Activated CD8-positive, alpha-beta T cell treated with anti-CD3 and anti-CD28 coated beads for 36 hours (primary cell): ENCODE data around the gene GAPDH. TPM values are rescaled to one million over a fixed set of nuclear protein-coding genes. Genes with fewer than 3 reads are reported as not detected.

Source experiments
- ATAC-seq: fragments of 200-7000 bp; cut with Tn5 transposase; one replicate; pipeline ENCODE4 v1.10.0; 2021; ENCODE audit warnings: mild to moderate bottlenecking, moderate library complexity
- CTCF ChIA-PET: fragments of 350-600 bp; sonication (Branson Sonifier 250); formaldehyde crosslinking; loops from one replicate; lab custom pipeline; 2021; ENCODE audit warnings: antibody characterized with exemption; lab: Charles Lee
- POLR2A ChIA-PET: fragments of 350-600 bp; sonication (Branson Sonifier 250); formaldehyde crosslinking; loops from one replicate; lab custom pipeline; 2021; ENCODE audit warnings: antibody characterized with exemption; lab: Charles Lee
- DNase-seq: peaks from one replicate; pipeline ENCODE4 v3.0.0-alpha.2; 2020
- H3K27ac Mint-ChIP-seq: one replicate; pipeline ENCODE4 v1.8.0; 2021; ENCODE audit warnings: mild to moderate bottlenecking, mixed read lengths
- H3K27me3 Mint-ChIP-seq: one replicate; pipeline ENCODE4 v1.8.0; 2021; ENCODE audit warnings: mixed read lengths
- H3K36me3 Mint-ChIP-seq: one replicate; pipeline ENCODE4 v1.8.0; 2021; ENCODE audit warnings: low read depth, mixed read lengths
- H3K4me1 Mint-ChIP-seq: one replicate; pipeline ENCODE4 v1.8.0; 2021; ENCODE audit warnings: low read depth, mixed read lengths
- H3K4me3 Mint-ChIP-seq: one replicate; pipeline ENCODE4 v1.8.0; 2021; ENCODE audit warnings: mild to moderate bottlenecking, moderate library complexity, mixed read lengths
- H3K9me3 Mint-ChIP-seq: one replicate; pipeline ENCODE4 v1.8.0; 2021; ENCODE audit warnings: mixed read lengths
- intact Hi-C: fragments of 100-400 bp; cut with micrococcal nuclease; formaldehyde crosslinking; loops from one replicate; pipeline ENCODE4 v1.10.0; 2022
- total RNA-seq, 2 experiments: library from RNA; stranded (reverse); gene quantifications; one replicate each; pipeline ENCODE4 v1.2.3, GENCODE V29; 2021
- TF ChIP-seq, protein P1 (sequence below): fragments of 200-600 bp; IDR thresholded peaks from one replicate; pipeline ENCODE4 v1.8.0; 2022; ENCODE audit warnings: antibody characterized with exemption, mild to moderate bottlenecking

The GAPDH gene
- total RNA-seq, 2 experiments from 2014 or later = 9,109 to 9,234 TPM

DNA sequence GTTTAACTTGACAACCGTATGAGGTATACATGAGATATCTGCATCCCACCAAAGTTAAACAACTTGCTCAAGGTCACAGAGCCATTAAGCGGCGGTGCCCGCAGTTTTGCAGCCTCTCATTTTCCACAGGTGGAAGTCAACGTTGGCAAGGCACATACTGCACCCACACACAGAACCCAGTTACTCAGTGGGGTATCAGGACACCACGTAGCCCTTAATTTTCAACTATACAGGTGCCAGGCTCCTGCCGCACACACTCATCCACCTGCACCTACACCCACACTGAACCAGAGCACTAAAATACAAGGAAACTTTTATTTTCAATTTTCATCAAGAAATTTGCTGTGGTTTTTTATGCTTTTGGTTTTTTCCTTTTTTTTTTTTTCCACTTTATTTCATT is 35.5 kb downstream of the GAPDH start:
- ChIA-PET CTCF (interaction anchor here (1.2 to 3.2 kb wide), 12 partner anchors 13 to 114 kb away, joined by 3 to 18 read pairs (median 10); partner anchors contain the start of gene IFFO1), POLR2A (interaction anchor here (1.5 to 2.9 kb wide), 3 partner anchors 18 to 35 kb away, joined by 4 to 12 read pairs (median 5); partner anchors contain the start of gene GAPDH)
- Mint-ChIP-seq H3K9me3 (no peaks in the 10 kb centered on the region), H3K36me3 (peaks cover 60% of the 10 kb centered on the region), H3K27ac (no peak overlapping the region), H3K4me3 (peak overlapping the region; percentile 99), H3K27me3 (no peaks in the 10 kb centered on the region), H3K4me1 (peaks cover 45% of the 10 kb centered on the region)
- DNase-seq (no peak), ATAC-seq (no peak)
- TF ChIP-seq, protein P1, sequence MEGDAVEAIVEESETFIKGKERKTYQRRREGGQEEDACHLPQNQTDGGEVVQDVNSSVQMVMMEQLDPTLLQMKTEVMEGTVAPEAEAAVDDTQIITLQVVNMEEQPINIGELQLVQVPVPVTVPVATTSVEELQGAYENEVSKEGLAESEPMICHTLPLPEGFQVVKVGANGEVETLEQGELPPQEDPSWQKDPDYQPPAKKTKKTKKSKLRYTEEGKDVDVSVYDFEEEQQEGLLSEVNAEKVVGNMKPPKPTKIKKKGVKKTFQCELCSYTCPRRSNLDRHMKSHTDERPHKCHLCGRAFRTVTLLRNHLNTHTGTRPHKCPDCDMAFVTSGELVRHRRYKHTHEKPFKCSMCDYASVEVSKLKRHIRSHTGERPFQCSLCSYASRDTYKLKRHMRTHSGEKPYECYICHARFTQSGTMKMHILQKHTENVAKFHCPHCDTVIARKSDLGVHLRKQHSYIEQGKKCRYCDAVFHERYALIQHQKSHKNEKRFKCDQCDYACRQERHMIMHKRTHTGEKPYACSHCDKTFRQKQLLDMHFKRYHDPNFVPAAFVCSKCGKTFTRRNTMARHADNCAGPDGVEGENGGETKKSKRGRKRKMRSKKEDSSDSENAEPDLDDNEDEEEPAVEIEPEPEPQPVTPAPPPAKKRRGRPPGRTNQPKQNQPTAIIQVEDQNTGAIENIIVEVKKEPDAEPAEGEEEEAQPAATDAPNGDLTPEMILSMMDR = no peak
- intact Hi-C loops = loop anchor here (5.0 kb wide), 1 partner anchor 38 kb away; the partner anchor contains the start of gene CHD4

DNA sequence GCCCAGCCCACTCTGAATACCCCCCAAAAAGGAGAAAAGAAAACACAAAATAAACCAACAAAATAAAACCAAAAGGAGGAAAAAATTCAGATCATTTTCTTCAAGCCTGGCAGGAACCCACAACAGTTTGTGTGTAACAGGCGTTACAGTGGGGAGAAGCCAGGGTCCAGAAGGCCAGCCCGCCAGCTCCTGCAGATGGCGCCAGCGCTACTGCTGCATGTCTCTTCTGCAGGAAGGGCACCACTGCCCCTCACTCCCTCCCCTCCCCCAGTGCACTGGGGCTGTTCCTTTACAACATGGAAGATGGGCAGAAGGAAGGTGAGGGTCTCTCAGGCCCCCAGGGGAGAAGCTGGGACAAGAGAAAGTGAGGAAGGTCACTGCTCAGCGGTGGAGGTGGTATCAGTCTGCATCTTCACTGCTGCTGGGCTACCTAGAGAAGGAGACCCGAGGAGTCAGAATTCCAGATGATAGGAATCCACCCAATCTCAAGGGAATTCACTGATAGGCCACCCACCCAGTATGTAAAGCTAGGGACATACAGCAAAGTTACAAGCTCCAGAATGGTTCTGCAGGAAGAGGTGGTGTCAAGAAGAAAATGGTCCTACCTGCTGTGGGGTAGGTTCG is 36.1 kb downstream of the GAPDH start:
- no peaks in the 10 kb centered on the region for H3K9me3 Mint-ChIP-seq
- peak; percentile 29 for ATAC-seq
- ChIA-PET POLR2A (interaction anchor here (1.0 to 2.9 kb wide), 6 partner anchors 13 to 35 kb away, joined by 3 to 12 read pairs (median 4); partner anchors contain the start of gene GAPDH), CTCF (interaction anchor here (0.8 to 3.2 kb wide), 19 partner anchors 9 to 114 kb away, joined by 3 to 18 read pairs (median 4); partner anchors contain the start of gene IFFO1)
- peaks cover 44% of the 10 kb centered on the region for H3K4me1 Mint-ChIP-seq
- DNase-seq = peak; percentile 73
- H3K36me3 Mint-ChIP-seq = peaks cover 62% of the 10 kb centered on the region
- peak overlapping the region; percentile 10 for H3K27ac Mint-ChIP-seq
- no peaks in the 10 kb centered on the region for H3K27me3 Mint-ChIP-seq
- intact Hi-C loops = loop anchor here (5.0 kb wide), 1 partner anchor 37 kb away; the partner anchor contains the start of gene CHD4
- TF ChIP-seq, protein P1 = peak; percentile 76
- no peak overlapping the region for H3K4me3 Mint-ChIP-seq

DNA sequence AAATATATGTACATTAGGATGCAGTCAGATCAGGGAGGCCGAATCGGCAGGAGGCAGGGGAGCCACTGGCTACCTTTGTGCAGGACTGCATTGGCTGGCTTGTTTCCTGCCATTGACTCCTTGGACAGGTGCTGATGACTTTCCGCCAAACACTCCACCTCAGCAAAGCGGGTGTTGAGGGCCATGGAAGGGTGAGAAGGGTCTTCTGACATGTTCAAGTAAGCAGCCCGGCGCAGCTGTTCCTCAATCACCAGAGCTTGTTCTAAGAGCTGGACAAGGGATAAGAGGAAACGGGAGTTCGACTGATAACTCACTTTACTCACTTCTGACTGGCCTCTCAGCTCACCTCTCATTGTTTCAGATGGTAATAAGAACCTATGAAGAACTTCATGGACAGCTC is 38.7 kb downstream of the GAPDH start:
- ChIA-PET CTCF (interaction anchor here (1.0 to 3.2 kb wide), 5 partner anchors 10 to 180 kb away, joined by 3 to 17 read pairs (median 4); partner anchors contain the start of gene MLF2), POLR2A (interaction anchor here (1.0 to 2.5 kb wide), 4 partner anchors 10 to 27 kb away, joined by 3 to 6 read pairs (median 4); no protein-coding TSS in a partner anchor)
- H3K36me3 Mint-ChIP-seq = peaks cover 57% of the 10 kb centered on the region
- peak overlapping the region; percentile 59 for H3K27ac Mint-ChIP-seq
- no peak overlapping the region for H3K4me3 Mint-ChIP-seq
- DNase-seq = no peak
- ATAC-seq = no peak
- no peaks in the 10 kb centered on the region for H3K9me3 Mint-ChIP-seq
- H3K4me1 Mint-ChIP-seq = peaks cover 27% of the 10 kb centered on the region
- no peaks in the 10 kb centered on the region for H3K27me3 Mint-ChIP-seq
- TF ChIP-seq, protein P1 = no peak
- intact Hi-C loops = loop anchor here (5.0 kb wide), 1 partner anchor 34 kb away; the partner anchor contains the start of gene CHD4

DNA sequence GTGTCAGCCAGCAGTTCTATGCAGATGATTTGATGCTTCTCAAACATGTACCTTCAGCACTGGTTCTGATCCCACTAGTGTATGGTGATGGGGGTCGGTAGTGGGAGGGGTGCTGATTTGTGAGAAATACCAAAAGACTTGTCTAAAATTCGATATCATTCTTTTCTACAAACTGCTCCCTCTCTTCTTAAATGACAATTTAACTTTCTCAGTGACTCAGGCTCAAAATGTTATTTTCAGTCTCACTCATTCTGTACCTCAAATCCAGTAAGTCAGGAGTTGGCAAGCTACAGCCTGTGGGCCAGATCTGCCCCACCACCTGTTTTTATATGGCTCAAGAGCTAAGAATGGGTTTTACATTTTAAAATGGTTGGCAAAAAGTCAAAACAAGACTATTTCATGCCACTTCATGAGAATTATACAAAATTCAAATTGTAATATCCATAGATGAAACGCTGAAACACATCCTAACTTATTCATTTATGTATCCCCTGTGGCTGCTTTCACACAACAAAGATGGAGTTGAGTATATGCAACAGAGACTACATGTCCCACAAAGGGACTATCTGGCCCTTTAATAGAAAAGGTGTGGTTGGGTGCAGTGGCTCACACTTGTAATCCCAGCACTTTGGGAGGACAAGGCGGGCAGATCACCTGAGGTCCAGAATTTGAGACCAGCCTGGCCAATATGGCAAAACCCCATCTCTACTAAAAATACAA is 40.4 kb downstream of the GAPDH start:
- CTCF ChIA-PET = interaction anchor here (1.0 kb wide), 1 partner anchor 11 kb away, joined by 3 read pairs; no protein-coding TSS in a partner anchor
- TF ChIP-seq, protein P1 = no peak
- H3K27me3 Mint-ChIP-seq = no peaks in the 10 kb centered on the region
- ATAC-seq = peak; percentile 35
- peaks cover 26% of the 10 kb centered on the region for H3K4me1 Mint-ChIP-seq
- POLR2A ChIA-PET = interaction anchor here (0.6 to 2.5 kb wide), 3 partner anchors 11 to 17 kb away, joined by 4 to 6 read pairs (median 4); no protein-coding TSS in a partner anchor
- H3K9me3 Mint-ChIP-seq = no peaks in the 10 kb centered on the region
- intact Hi-C loops = loop anchor here (5.0 kb wide), 1 partner anchor 33 kb away; the partner anchor contains the start of gene CHD4
- H3K4me3 Mint-ChIP-seq = no peak overlapping the region
- H3K36me3 Mint-ChIP-seq = peaks cover 58% of the 10 kb centered on the region
- peak overlapping the region; percentile 81 for H3K27ac Mint-ChIP-seq
- DNase-seq = no peak
